ENCODE data around the gene MAP1A.
"Not testable (repeated sequence)": the region's sequence is repeated elsewhere in the genome, so short reads cannot be mapped to it uniquely, and the experiment has no call there.

DNA sequence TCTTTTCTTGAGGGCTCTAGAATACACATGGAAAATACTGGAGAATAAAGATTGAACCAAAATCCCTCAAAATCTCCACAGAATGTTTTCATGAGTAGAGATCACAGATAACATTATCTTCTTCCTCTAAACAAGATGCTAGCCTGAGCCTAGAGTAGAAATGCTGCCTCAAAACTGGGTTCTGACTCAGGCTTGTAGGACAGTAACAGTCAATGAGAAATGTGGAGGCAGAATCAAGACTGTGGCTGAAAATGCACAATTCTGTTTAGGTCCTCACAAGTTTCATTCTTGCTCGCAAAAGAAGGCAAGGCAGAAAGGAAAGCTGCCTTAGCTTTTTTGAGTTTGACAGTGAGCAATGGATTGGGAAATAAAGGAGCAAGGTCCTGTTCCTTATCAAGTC is 57.2 kb downstream of the MAP1A start:
- TF ChIP-seq, protein P1, sequence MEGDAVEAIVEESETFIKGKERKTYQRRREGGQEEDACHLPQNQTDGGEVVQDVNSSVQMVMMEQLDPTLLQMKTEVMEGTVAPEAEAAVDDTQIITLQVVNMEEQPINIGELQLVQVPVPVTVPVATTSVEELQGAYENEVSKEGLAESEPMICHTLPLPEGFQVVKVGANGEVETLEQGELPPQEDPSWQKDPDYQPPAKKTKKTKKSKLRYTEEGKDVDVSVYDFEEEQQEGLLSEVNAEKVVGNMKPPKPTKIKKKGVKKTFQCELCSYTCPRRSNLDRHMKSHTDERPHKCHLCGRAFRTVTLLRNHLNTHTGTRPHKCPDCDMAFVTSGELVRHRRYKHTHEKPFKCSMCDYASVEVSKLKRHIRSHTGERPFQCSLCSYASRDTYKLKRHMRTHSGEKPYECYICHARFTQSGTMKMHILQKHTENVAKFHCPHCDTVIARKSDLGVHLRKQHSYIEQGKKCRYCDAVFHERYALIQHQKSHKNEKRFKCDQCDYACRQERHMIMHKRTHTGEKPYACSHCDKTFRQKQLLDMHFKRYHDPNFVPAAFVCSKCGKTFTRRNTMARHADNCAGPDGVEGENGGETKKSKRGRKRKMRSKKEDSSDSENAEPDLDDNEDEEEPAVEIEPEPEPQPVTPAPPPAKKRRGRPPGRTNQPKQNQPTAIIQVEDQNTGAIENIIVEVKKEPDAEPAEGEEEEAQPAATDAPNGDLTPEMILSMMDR (IDR thresholded peaks at IDR 0.05; ENCODE audit: low read length): not testable (repeated sequence)
- TF ChIP-seq EZH2phosphoT487 (IDR thresholded peaks at IDR 0.05; ENCODE audit: low read length); EZH2 (optimal IDR thresholded peaks at IDR 0.05; ENCODE audit: low read depth, low read length): not testable (repeated sequence)
